H9 (cell line): Measurements from ENCODE around the gene MROH7. TPM values are rescaled to one million over a fixed set of nuclear protein-coding genes. Genes with fewer than 3 reads are reported as not detected.

Source experiments
- DNase-seq: peaks from one replicate; pipeline ENCODE4 v3.0.0-alpha.2; 2017
- H2AFZ ChIP-seq: one replicate; pipeline ENCODE4 v1.6.1; 2013; ENCODE audit warnings: mild to moderate bottlenecking, low read length, control low read depth, moderate library complexity
- H2AK5ac ChIP-seq: 2 replicates; pipeline ENCODE4 v1.6.1; 2013; ENCODE audit warnings: low read length, control low read depth, mixed read lengths; ENCODE audit not compliant: insufficient read length
- H2BK120ac ChIP-seq: one replicate; pipeline ENCODE4 v1.6.1; 2013; ENCODE audit warnings: low read depth, mild to moderate bottlenecking, low read length, control low read depth, inconsistent platforms; ENCODE audit not compliant: poor library complexity, severe bottlenecking
- H2BK12ac ChIP-seq: 2 replicates; pipeline ENCODE4 v1.6.1; 2013; ENCODE audit warnings: low read length, control low read depth, mixed read lengths, low read depth; ENCODE audit not compliant: insufficient read length
- H2BK15ac ChIP-seq: 2 replicates; pipeline ENCODE4 v1.6.1; 2013; ENCODE audit warnings: low read depth, low read length, control low read depth
- H2BK20ac ChIP-seq: one replicate; pipeline ENCODE4 v1.6.1; 2013; ENCODE audit warnings: low read depth, mild to moderate bottlenecking, low read length, control low read depth, inconsistent platforms; ENCODE audit not compliant: poor library complexity, severe bottlenecking
- H2BK5ac ChIP-seq: 2 replicates; pipeline ENCODE4 v1.6.1; 2013; ENCODE audit warnings: low read length, control low read depth, mixed read lengths; ENCODE audit not compliant: insufficient read length
- H3K14ac ChIP-seq: 2 replicates; pipeline ENCODE4 v1.6.1; 2013; ENCODE audit warnings: low read length, control low read depth; ENCODE audit not compliant: insufficient read depth
- H3K18ac ChIP-seq: 2 replicates; pipeline ENCODE4 v1.6.1; 2013; ENCODE audit warnings: low read depth, mild to moderate bottlenecking, mixed read lengths, low read length, control low read depth; ENCODE audit not compliant: insufficient read length
- H3K23ac ChIP-seq: 2 replicates; pipeline ENCODE4 v1.6.1; 2013; ENCODE audit warnings: low read length, control low read depth, mixed read lengths, low read depth; ENCODE audit not compliant: insufficient read length
- H3K23me2 ChIP-seq: 2 replicates; pipeline ENCODE4 v1.6.1; 2013; ENCODE audit warnings: low read depth, mild to moderate bottlenecking, mixed read lengths, low read length, control low read depth; ENCODE audit not compliant: insufficient read length, poor library complexity, severe bottlenecking
- H3K27ac ChIP-seq: 2 replicates; pipeline ENCODE4 v1.5.1; 2013; ENCODE audit warnings: low read length, control low read depth, mixed read lengths, low read depth; ENCODE audit not compliant: insufficient read length
- H3K27me3 ChIP-seq: 2 replicates; pipeline ENCODE4 v1.6.1; 2013; ENCODE audit warnings: low read length, control low read depth, inconsistent platforms; ENCODE audit not compliant: insufficient read depth
- H3K4ac ChIP-seq: 2 replicates; pipeline ENCODE4 v1.6.1; 2013; ENCODE audit warnings: low read depth, mild to moderate bottlenecking, control low read depth, inconsistent platforms, low read length, moderate library complexity
- H3K4me1 ChIP-seq: 2 replicates; pipeline ENCODE4 v1.6.1; 2013; ENCODE audit warnings: low read length, control low read depth, inconsistent platforms; ENCODE audit not compliant: insufficient read depth
- H3K4me2 ChIP-seq: 2 replicates; pipeline ENCODE4 v1.6.1; 2013; ENCODE audit warnings: low read length, control low read depth, mixed read lengths; ENCODE audit not compliant: insufficient read length, insufficient read depth
- H3K56ac ChIP-seq: 2 replicates; pipeline ENCODE4 v1.6.1; 2013; ENCODE audit warnings: low read depth, mild to moderate bottlenecking, mixed read lengths, low read length, control low read depth; ENCODE audit not compliant: insufficient read length
- H3K79me1 ChIP-seq: 2 replicates; pipeline ENCODE4 v1.6.1; 2013; ENCODE audit warnings: low read depth, mild to moderate bottlenecking, moderate library complexity, low read length, control low read depth, inconsistent platforms; ENCODE audit not compliant: insufficient read depth, poor library complexity, severe bottlenecking
- H3K79me2 ChIP-seq: 2 replicates; pipeline ENCODE4 v1.6.1; 2013; ENCODE audit warnings: low read length, control low read depth, inconsistent platforms; ENCODE audit not compliant: insufficient read depth
- H3K9ac ChIP-seq: 2 replicates; pipeline ENCODE4 v1.6.1; 2013; ENCODE audit warnings: low read length, control low read depth, mixed read lengths; ENCODE audit not compliant: insufficient read length; ENCODE audit errors: extremely low read depth
- H3K9me3 ChIP-seq: one replicate; pipeline ENCODE4 v1.6.1; 2013; ENCODE audit warnings: low read depth, low read length, inconsistent platforms; ENCODE audit not compliant: control insufficient read depth
- H3T11ph ChIP-seq: one replicate; pipeline ENCODE4 v1.6.1; 2013; ENCODE audit warnings: mild to moderate bottlenecking, low read length, control low read depth, inconsistent platforms
- H4K20me1 ChIP-seq: one replicate; pipeline ENCODE4 v1.6.1; 2013; ENCODE audit not compliant: control insufficient read depth, insufficient read length, insufficient read depth
- H4K5ac ChIP-seq: 2 replicates; pipeline ENCODE4 v1.6.1; 2013; ENCODE audit warnings: low read depth, mild to moderate bottlenecking, mixed read lengths, low read length, control low read depth; ENCODE audit not compliant: insufficient read length
- H4K8ac ChIP-seq: replicated peaks from 2 replicates; pipeline ENCODE4 v1.6.1; 2013; ENCODE audit warnings: low read length, control low read depth, mixed read lengths, low read depth; ENCODE audit not compliant: insufficient read length
- H4K91ac ChIP-seq: 2 replicates; pipeline ENCODE4 v1.6.1; 2013; ENCODE audit warnings: low read depth, mild to moderate bottlenecking, moderate library complexity, mixed read lengths, low read length, control low read depth; ENCODE audit not compliant: insufficient read length
- H3K27ac Mint-ChIP-seq, 3 experiments: 2 replicates in 2 of 3; 3 replicates in 1 of 3; pipeline ENCODE4 v1.8.0; 2020 to 2021; ENCODE audit warnings: mixed read lengths in 3 of 3, mild to moderate bottlenecking in 1 of 3, moderate library complexity in 1 of 3
- H3K27me3 Mint-ChIP-seq: 2 replicates; pipeline ENCODE4 v1.8.0; 2021; ENCODE audit warnings: low read depth, mild to moderate bottlenecking, moderate library complexity, mixed read lengths
- H3K36me3 Mint-ChIP-seq, 3 experiments: 2 replicates in 2 of 3; 3 replicates in 1 of 3; pipeline ENCODE4 v1.8.0; 2020 to 2021; ENCODE audit warnings: low read depth in 3 of 3, mixed read lengths in 3 of 3; ENCODE audit not compliant: insufficient read depth in 1 of 3
- H3K4me1 Mint-ChIP-seq, 2 experiments: 2 replicates each; pipeline ENCODE4 v1.8.0; 2020; ENCODE audit warnings: mixed read lengths in 2 of 2
- H3K4me3 Mint-ChIP-seq, 2 experiments: 2 replicates in 1 of 2; 3 replicates in 1 of 2; pipeline ENCODE4 v1.8.0; 2020 to 2021; ENCODE audit warnings: mild to moderate bottlenecking in 2 of 2, mixed read lengths in 2 of 2, moderate library complexity in 1 of 2
- H3K9me3 Mint-ChIP-seq, 2 experiments: 2 replicates in 1 of 2; 3 replicates in 1 of 2; pipeline ENCODE4 v1.8.0; 2020; ENCODE audit warnings: mild to moderate bottlenecking in 2 of 2, mixed read lengths in 2 of 2, moderate library complexity in 1 of 2
- CTCF ChIP-seq: fragments of 200-600 bp; sonication (generic); conservative IDR thresholded peaks from 3 replicates; pipeline ENCODE4 v1.8.0; 2021; ENCODE audit warnings: antibody characterized with exemption, mild to moderate bottlenecking
- total RNA-seq: library from RNA; stranded (reverse); gene quantifications from 2 replicates; pipeline ENCODE4 v1.2.1, GENCODE V29; 2021

Gene MROH7
- total RNA-seq, 1 experiment from 2014 or later: 0.09 TPM

- Histone ChIP-seq H3K79me2 (no peaks in the 10 kb centered on the region), H4K20me1 (no peaks in the 10 kb centered on the region), H3K4ac (no peak overlapping the region), H3K79me1 (no peaks in the 10 kb centered on the region), H3K23me2 (no peaks in the 10 kb centered on the region), H3K4me1 (no peaks in the 10 kb centered on the region), H3K27me3 (no peaks in the 10 kb centered on the region; the same call in 1 of the 2 replicates), H3K27ac (no peak overlapping the region), H3K14ac (no peak overlapping the region), H3T11ph (no peak overlapping the region), H3K23ac (no peak overlapping the region), H2AFZ (no peak overlapping the region), H2BK20ac (no peak overlapping the region), H2BK120ac (no peak overlapping the region), H2BK12ac (no peak overlapping the region), H3K56ac (no peak overlapping the region), H3K9me3 (no peaks in the 10 kb centered on the region), H3K9ac (no peak overlapping the region), H2BK15ac (no peak overlapping the region), H4K8ac (no peak overlapping the region), H2AK5ac (no peak overlapping the region), H4K91ac (no peak overlapping the region), H3K18ac (no peak overlapping the region), H3K4me2 (no peak overlapping the region), H4K5ac (no peak overlapping the region), H2BK5ac (no peak overlapping the region)
- H3K9me3 Mint-ChIP-seq: no peaks in the 10 kb centered on the region
- peaks cover 53% of the 10 kb centered on the region for H3K27me3 Mint-ChIP-seq
- no peaks in the 10 kb centered on the region for H3K36me3 Mint-ChIP-seq
- H3K4me1 Mint-ChIP-seq: peaks cover 6 to 7% of the 10 kb centered on the region in 2 experiments
- no peak overlapping the region for H3K27ac Mint-ChIP-seq
- no peak for DNase-seq
- H3K4me3 Mint-ChIP-seq: no peak overlapping the region
- no peak for TF ChIP-seq CTCF
Measured at GRCh38 chr1:54708385-54708784, 66.8 kb downstream of the MROH7 start.
